ENCODE data around the gene PADI1. TPM values are rescaled to one million over a fixed set of nuclear protein-coding genes. Genes with fewer than 3 reads are reported as not detected.

Gene PADI1
- total and polyA plus RNA-seq, 4 donors: 4.9 TPM; not detected in 3

DNA sequence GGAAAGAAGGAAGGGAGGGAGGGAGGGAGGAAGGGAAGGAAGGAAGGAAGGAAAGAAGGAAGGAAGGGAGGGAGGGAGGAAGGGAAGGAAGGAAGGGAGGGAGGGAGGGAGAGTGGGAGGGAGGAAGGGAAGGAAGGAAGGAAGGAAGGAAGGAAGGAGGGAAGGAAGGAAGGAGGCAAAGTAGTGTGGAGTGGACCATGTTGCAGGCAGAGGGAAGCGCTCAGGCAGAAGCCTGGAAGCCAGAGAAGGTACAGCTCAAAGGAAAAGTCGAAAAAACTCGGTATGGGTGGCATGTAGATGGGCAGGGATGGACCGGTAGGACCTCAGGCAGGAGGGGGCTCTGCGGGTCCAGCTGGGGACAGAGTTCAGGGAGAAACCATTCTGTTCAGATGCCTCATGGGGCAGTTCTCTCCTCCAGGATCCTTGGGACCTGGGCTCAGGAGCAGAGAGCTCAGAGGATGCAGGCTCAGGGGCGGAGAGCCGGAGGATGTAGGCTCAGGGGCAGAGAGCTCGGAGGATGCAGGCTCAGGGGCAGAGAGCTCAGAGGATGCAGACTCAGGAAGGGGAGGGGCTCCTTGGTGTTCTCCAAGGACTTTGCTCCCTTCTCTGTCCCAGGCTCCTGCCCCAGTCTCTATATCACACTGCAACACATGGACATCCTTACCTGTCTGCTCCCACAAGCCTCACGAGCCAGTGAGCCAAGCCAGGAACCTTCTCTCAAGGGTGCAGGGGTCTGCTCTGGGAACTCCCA, 30.4 kb downstream of the PADI1 start:
- no peaks in the 10 kb centered on the region for H3K36me3 ChIP-seq (ENCODE audit: control insufficient read depth in 4 of 4, insufficient read depth in 3 of 4, low read depth in 1 of 4, low read length in 3 of 4)
- TF ChIP-seq FOXA2 (IDR thresholded peaks at IDR 0.05) (no peak), FOXA1 (IDR thresholded peaks at IDR 0.05) (no peak), RAD21 (IDR thresholded peaks at IDR 0.05) (no peak), TAF1 (conservative IDR thresholded peaks at IDR 0.05) (no peak), RXRA (IDR thresholded peaks at IDR 0.05) (no peak), SP1 (IDR thresholded peaks at IDR 0.05) (no peak), GABPA (IDR thresholded peaks at IDR 0.05 in 1 of 2, conservative IDR thresholded peaks at IDR 0.05 in 1 of 2) (no peak), YY1 (IDR thresholded peaks at IDR 0.05) (no peak), HNF4A (conservative IDR thresholded peaks at IDR 0.05) (no peak)
- TF ChIP-seq, protein P1, sequence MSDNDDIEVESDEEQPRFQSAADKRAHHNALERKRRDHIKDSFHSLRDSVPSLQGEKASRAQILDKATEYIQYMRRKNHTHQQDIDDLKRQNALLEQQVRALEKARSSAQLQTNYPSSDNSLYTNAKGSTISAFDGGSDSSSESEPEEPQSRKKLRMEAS (IDR thresholded peaks at IDR 0.05): no peak
- TF ChIP-seq, protein P2, sequence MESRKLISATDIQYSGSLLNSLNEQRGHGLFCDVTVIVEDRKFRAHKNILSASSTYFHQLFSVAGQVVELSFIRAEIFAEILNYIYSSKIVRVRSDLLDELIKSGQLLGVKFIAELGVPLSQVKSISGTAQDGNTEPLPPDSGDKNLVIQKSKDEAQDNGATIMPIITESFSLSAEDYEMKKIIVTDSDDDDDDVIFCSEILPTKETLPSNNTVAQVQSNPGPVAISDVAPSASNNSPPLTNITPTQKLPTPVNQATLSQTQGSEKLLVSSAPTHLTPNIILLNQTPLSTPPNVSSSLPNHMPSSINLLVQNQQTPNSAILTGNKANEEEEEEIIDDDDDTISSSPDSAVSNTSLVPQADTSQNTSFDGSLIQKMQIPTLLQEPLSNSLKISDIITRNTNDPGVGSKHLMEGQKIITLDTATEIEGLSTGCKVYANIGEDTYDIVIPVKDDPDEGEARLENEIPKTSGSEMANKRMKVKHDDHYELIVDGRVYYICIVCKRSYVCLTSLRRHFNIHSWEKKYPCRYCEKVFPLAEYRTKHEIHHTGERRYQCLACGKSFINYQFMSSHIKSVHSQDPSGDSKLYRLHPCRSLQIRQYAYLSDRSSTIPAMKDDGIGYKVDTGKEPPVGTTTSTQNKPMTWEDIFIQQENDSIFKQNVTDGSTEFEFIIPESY (IDR thresholded peaks at IDR 0.05): no peak
- TF ChIP-seq, protein P3, sequence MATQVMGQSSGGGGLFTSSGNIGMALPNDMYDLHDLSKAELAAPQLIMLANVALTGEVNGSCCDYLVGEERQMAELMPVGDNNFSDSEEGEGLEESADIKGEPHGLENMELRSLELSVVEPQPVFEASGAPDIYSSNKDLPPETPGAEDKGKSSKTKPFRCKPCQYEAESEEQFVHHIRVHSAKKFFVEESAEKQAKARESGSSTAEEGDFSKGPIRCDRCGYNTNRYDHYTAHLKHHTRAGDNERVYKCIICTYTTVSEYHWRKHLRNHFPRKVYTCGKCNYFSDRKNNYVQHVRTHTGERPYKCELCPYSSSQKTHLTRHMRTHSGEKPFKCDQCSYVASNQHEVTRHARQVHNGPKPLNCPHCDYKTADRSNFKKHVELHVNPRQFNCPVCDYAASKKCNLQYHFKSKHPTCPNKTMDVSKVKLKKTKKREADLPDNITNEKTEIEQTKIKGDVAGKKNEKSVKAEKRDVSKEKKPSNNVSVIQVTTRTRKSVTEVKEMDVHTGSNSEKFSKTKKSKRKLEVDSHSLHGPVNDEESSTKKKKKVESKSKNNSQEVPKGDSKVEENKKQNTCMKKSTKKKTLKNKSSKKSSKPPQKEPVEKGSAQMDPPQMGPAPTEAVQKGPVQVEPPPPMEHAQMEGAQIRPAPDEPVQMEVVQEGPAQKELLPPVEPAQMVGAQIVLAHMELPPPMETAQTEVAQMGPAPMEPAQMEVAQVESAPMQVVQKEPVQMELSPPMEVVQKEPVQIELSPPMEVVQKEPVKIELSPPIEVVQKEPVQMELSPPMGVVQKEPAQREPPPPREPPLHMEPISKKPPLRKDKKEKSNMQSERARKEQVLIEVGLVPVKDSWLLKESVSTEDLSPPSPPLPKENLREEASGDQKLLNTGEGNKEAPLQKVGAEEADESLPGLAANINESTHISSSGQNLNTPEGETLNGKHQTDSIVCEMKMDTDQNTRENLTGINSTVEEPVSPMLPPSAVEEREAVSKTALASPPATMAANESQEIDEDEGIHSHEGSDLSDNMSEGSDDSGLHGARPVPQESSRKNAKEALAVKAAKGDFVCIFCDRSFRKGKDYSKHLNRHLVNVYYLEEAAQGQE (IDR thresholded peaks at IDR 0.05): no peak
- TF ChIP-seq, protein P4, sequence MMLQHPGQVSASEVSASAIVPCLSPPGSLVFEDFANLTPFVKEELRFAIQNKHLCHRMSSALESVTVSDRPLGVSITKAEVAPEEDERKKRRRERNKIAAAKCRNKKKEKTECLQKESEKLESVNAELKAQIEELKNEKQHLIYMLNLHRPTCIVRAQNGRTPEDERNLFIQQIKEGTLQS (IDR thresholded peaks at IDR 0.05): no peak
- TF ChIP-seq, protein P5, sequence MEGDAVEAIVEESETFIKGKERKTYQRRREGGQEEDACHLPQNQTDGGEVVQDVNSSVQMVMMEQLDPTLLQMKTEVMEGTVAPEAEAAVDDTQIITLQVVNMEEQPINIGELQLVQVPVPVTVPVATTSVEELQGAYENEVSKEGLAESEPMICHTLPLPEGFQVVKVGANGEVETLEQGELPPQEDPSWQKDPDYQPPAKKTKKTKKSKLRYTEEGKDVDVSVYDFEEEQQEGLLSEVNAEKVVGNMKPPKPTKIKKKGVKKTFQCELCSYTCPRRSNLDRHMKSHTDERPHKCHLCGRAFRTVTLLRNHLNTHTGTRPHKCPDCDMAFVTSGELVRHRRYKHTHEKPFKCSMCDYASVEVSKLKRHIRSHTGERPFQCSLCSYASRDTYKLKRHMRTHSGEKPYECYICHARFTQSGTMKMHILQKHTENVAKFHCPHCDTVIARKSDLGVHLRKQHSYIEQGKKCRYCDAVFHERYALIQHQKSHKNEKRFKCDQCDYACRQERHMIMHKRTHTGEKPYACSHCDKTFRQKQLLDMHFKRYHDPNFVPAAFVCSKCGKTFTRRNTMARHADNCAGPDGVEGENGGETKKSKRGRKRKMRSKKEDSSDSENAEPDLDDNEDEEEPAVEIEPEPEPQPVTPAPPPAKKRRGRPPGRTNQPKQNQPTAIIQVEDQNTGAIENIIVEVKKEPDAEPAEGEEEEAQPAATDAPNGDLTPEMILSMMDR (IDR thresholded peaks at IDR 0.05; ENCODE audit: low read depth, low read length, missing input control): no peak
- WGBS: 87% methylated on average over 9 of the region's 9 CpGs
- no peak overlapping the region for H3K27ac ChIP-seq (ENCODE audit: low read depth in 1 of 2, low read length in 2 of 2)
- DNase-seq (ENCODE audit: low spot score): no peak
- H3K4me3 ChIP-seq (ENCODE audit: low read depth in 1 of 3, low read length in 3 of 3): no peak overlapping the region
- H3K9me3 ChIP-seq (ENCODE audit: control insufficient read depth in 4 of 4, low read length in 3 of 4): no peaks in the 10 kb centered on the region
- H3K27me3 ChIP-seq (ENCODE audit: control insufficient read depth in 4 of 4, insufficient read depth in 4 of 4, low read length in 3 of 4): no peaks in the 10 kb centered on the region
- peaks cover 0 to 8% (median 3%) of the 10 kb centered on the region in 4 donors for H3K4me1 ChIP-seq (ENCODE audit: control insufficient read depth in 4 of 4, insufficient read depth in 4 of 4, low read length in 3 of 4)
- H3K9ac ChIP-seq (ENCODE audit: low read depth in 1 of 2, low read length in 2 of 2): no peak overlapping the region

All from liver (tissue), 9 donors.